Measurements from ENCODE around the gene ELAVL2.
"Not testable (repeated sequence)": the region's sequence is repeated elsewhere in the genome, so short reads cannot be mapped to it uniquely, and the experiment has no call there.

ELAVL2 gene

GRCh38 chr9:23723048-23723447 is 103.0 kb downstream of the ELAVL2 start:
- DNase-seq (ENCODE audit: low read depth in 2 of 2): not testable (repeated sequence)

- DNase-seq (ENCODE audit: low read depth in 2 of 2): no peak
These were observed 104.6 kb downstream of the ELAVL2 start for GRCh38 chr9:23721466-23721865.

- DNase-seq (ENCODE audit: low read depth in 2 of 2): no peak
These were observed 108.5 kb downstream of the ELAVL2 start for GRCh38 chr9:23717505-23717904.

- no peak for DNase-seq (ENCODE audit: low read depth in 2 of 2)
These were observed 118.8 kb downstream of the ELAVL2 start for GRCh38 chr9:23707249-23707648.

GRCh38 chr9:23702311-23702922 is 123.6 kb downstream of the ELAVL2 start:
- no peak for DNase-seq (ENCODE audit: low read depth in 2 of 2)

- no peak for DNase-seq (ENCODE audit: low read depth in 2 of 2)
These were observed 124.7 kb downstream of the ELAVL2 start for GRCh38 chr9:23701291-23701690.

- no peak for DNase-seq (ENCODE audit: low read depth in 2 of 2)
These were observed 125.7 kb downstream of the ELAVL2 start for GRCh38 chr9:23700359-23700758.

GRCh38 chr9:23698161-23698560 is 127.9 kb downstream of the ELAVL2 start:
- no peak for DNase-seq (ENCODE audit: low read depth in 2 of 2)

GRCh38 chr9:23695572-23695971 is 130.5 kb downstream of the ELAVL2 start:
- no peak for DNase-seq (ENCODE audit: low read depth in 2 of 2)

GRCh38 chr9:23693374-23693773 is 132.7 kb downstream of the ELAVL2 start:
- no peak for DNase-seq (ENCODE audit: low read depth in 2 of 2)

- DNase-seq (ENCODE audit: low read depth in 2 of 2): no peak
These were observed 139.1 kb downstream of the ELAVL2 start for GRCh38 chr9:23686896-23687295.

- no peak for DNase-seq (ENCODE audit: low read depth in 2 of 2)
These were observed 139.8 kb downstream of the ELAVL2 start for GRCh38 chr9:23686257-23686656.

GRCh38 chr9:23683611-23684061 is 142.4 kb downstream of the ELAVL2 start:
- DNase-seq (ENCODE audit: low read depth in 2 of 2): no peak

GRCh38 chr9:23682891-23683431 is 143.1 kb downstream of the ELAVL2 start:
- DNase-seq (ENCODE audit: low read depth in 2 of 2): no peak

- no peak for DNase-seq (ENCODE audit: low read depth in 2 of 2)
These were observed 143.7 kb downstream of the ELAVL2 start for GRCh38 chr9:23682352-23682751.

GRCh38 chr9:23677446-23677845 is 148.6 kb downstream of the ELAVL2 start:
- DNase-seq (ENCODE audit: low read depth in 2 of 2): no peak

GRCh38 chr9:23674016-23674585 is 151.9 kb downstream of the ELAVL2 start:
- no peak for DNase-seq (ENCODE audit: low read depth in 2 of 2)

- DNase-seq (ENCODE audit: low read depth in 2 of 2): no peak
These were observed 153.9 kb downstream of the ELAVL2 start for GRCh38 chr9:23672151-23672550.

GRCh38 chr9:23669776-23670175 is 156.3 kb downstream of the ELAVL2 start:
- no peak for DNase-seq (ENCODE audit: low read depth in 2 of 2)

- no peak for DNase-seq (ENCODE audit: low read depth in 2 of 2)
These were observed 160.4 kb downstream of the ELAVL2 start for GRCh38 chr9:23665635-23666034.

GRCh38 chr9:23665051-23665450 is 161.0 kb downstream of the ELAVL2 start:
- no peak for DNase-seq (ENCODE audit: low read depth in 2 of 2)

GRCh38 chr9:23663946-23664345 is 162.1 kb downstream of the ELAVL2 start:
- DNase-seq (ENCODE audit: low read depth in 2 of 2): no peak

GRCh38 chr9:23663536-23663935 is 162.5 kb downstream of the ELAVL2 start:
- no peak for DNase-seq (ENCODE audit: low read depth in 2 of 2)

- DNase-seq (ENCODE audit: low read depth in 2 of 2): no peak
These were observed 162.9 kb downstream of the ELAVL2 start for GRCh38 chr9:23663125-23663524.
